H1 (cell line): ENCODE data around the gene SMLR1. TPM values are rescaled to one million over a fixed set of nuclear protein-coding genes. Genes with fewer than 3 reads are reported as not detected.

ENCODE experiments used
- CTCF ChIA-PET: fragments of 300-600 bp; sonication (Branson Sonifier 250); formaldehyde crosslinking; loops from one replicate; lab custom pipeline; 2021; ENCODE audit not compliant: partially characterized antibody; lab: Charles Lee
- POLR2A ChIA-PET: fragments of 300-600 bp; sonication (Branson Sonifier 250); formaldehyde crosslinking; loops from one replicate; lab custom pipeline; 2021; ENCODE audit warnings: inconsistent platforms; ENCODE audit not compliant: partially characterized antibody; lab: Charles Lee
- DNase-seq, 2 experiments: peaks; one replicate each; pipeline versions ENCODE4 v3.0.0 to v3.0.0-alpha.2; 2010 to 2022; ENCODE audit warnings: low spot score in 2 of 2, low read depth in 1 of 2, mixed read lengths in 1 of 2
- FAIRE-seq: peaks from 2 replicates; lab custom pipeline; 2011; peaks lifted over from hg19 to GRCh38; lab: Jason Lieb, UNC
- H2AFZ ChIP-seq: 2 replicates; pipeline ENCODE4 v1.8.1; 2012; ENCODE audit warnings: low read length, inconsistent platforms
- H2AK5ac ChIP-seq: 2 replicates; pipeline ENCODE4 v1.6.1; 2013; ENCODE audit warnings: low read depth, low read length
- H2BK120ac ChIP-seq: replicated peaks from 2 replicates; pipeline ENCODE3; 2013; ENCODE audit warnings: low read depth, low read length, inconsistent platforms
- H2BK12ac ChIP-seq: 2 replicates; pipeline ENCODE4 v1.6.1; 2013; ENCODE audit warnings: low read depth, low read length
- H2BK15ac ChIP-seq: 2 replicates; pipeline ENCODE4 v1.6.1; 2013; ENCODE audit warnings: low read length
- H2BK20ac ChIP-seq: 2 replicates; pipeline ENCODE4 v1.6.1; 2013; ENCODE audit warnings: low read length
- H2BK5ac ChIP-seq: 2 replicates; pipeline ENCODE4 v1.6.1; 2013; ENCODE audit warnings: low read depth, low read length
- H3K14ac ChIP-seq: 2 replicates; pipeline ENCODE4 v1.6.1; 2013; ENCODE audit warnings: inconsistent platforms; ENCODE audit not compliant: insufficient read length
- H3K18ac ChIP-seq: 2 replicates; pipeline ENCODE4 v1.6.1; 2013; ENCODE audit warnings: low read length; ENCODE audit errors: extremely low read depth
- H3K23ac ChIP-seq: 2 replicates; pipeline ENCODE4 v1.6.1; 2013; ENCODE audit warnings: inconsistent platforms; ENCODE audit not compliant: insufficient read length
- H3K23me2 ChIP-seq: 2 replicates; pipeline ENCODE4 v1.6.1; 2013; ENCODE audit warnings: low read depth, low read length
- H3K27ac ChIP-seq: 2 replicates; pipeline ENCODE4 v1.6.1; 2011; ENCODE audit warnings: low read depth, low read length, inconsistent platforms
- H3K27me3 ChIP-seq, 4 experiments: replicated peaks in 1 of 4; 1 replicate in 1 of 4; 2 replicates in 3 of 4; pipeline versions ENCODE4 v1.6.1 to v1.8.1; 2011 to 2013; ENCODE audit warnings: low read length in 3 of 4, mild to moderate bottlenecking in 3 of 4, inconsistent platforms in 2 of 4, mixed read lengths in 2 of 4, moderate library complexity in 1 of 4; ENCODE audit not compliant: control insufficient read depth in 3 of 4, insufficient read depth in 3 of 4; ENCODE audit errors: extremely low read depth in 1 of 4
- H3K36me3 ChIP-seq, 4 experiments: 2 replicates each; pipeline versions ENCODE4 v1.6.1 to v1.8.1; 2011 to 2013; ENCODE audit warnings: mild to moderate bottlenecking in 4 of 4, low read length in 3 of 4, moderate library complexity in 2 of 4, control low read depth in 1 of 4, inconsistent platforms in 1 of 4; ENCODE audit not compliant: insufficient read depth in 4 of 4, control insufficient read depth in 2 of 4
- H3K4ac ChIP-seq: replicated peaks from 2 replicates; pipeline ENCODE3; 2013; ENCODE audit warnings: low read length, low read depth, mixed read lengths, inconsistent platforms; ENCODE audit not compliant: insufficient read length
- H3K4me1 ChIP-seq, 4 experiments: replicated peaks in 1 of 4; 1 replicate in 1 of 4; 2 replicates in 3 of 4; pipeline versions ENCODE4 v1.6.1 to v1.8.1; 2011 to 2013; ENCODE audit warnings: low read length in 3 of 4, inconsistent platforms in 2 of 4, mixed read lengths in 1 of 4; ENCODE audit not compliant: insufficient read depth in 4 of 4, control insufficient read depth in 3 of 4
- H3K4me2 ChIP-seq, 2 experiments: 2 replicates each; pipeline versions ENCODE4 v1.6.1 to v1.8.1; 2011 to 2013; ENCODE audit warnings: low read depth in 2 of 2, low read length in 2 of 2, control low read depth in 1 of 2, inconsistent platforms in 1 of 2, mild to moderate bottlenecking in 1 of 2; ENCODE audit not compliant: insufficient read depth in 1 of 2
- H3K4me3 ChIP-seq, 4 experiments: fragments of 200-600, 300-600 bp in 1 of 4; sonication (generic), shearing (Covaris generic), sonication (Bioruptor Twin) in 1 of 4; 2 replicates each; pipeline versions ENCODE4 v1.5.1 to v1.8.1; 2011 to 2016; ENCODE audit warnings: low read length in 4 of 4, low read depth in 3 of 4, control low read depth in 2 of 4, inconsistent platforms in 2 of 4, mild to moderate bottlenecking in 2 of 4, mixed read lengths in 1 of 4, moderate library complexity in 1 of 4; ENCODE audit not compliant: insufficient read depth in 2 of 4; ENCODE audit errors: extremely low read depth in 1 of 4
- H3K56ac ChIP-seq: replicated peaks from 2 replicates; pipeline ENCODE3; 2013; ENCODE audit warnings: low read depth, mild to moderate bottlenecking, mixed read lengths, low read length, inconsistent platforms; ENCODE audit not compliant: insufficient read length
- H3K79me1 ChIP-seq: 2 replicates; pipeline ENCODE4 v1.6.1; 2013; ENCODE audit warnings: low read depth, low read length, control low read depth
- H3K79me2 ChIP-seq, 2 experiments: 2 replicates each; pipeline versions ENCODE4 v1.6.1 to v1.8.1; 2012 to 2013; ENCODE audit warnings: low read length in 2 of 2, mild to moderate bottlenecking in 2 of 2, inconsistent platforms in 1 of 2; ENCODE audit not compliant: insufficient read depth in 2 of 2, control insufficient read depth in 1 of 2
- H3K9ac ChIP-seq, 4 experiments: replicated peaks in 1 of 4; 1 replicate in 1 of 4; 2 replicates in 3 of 4; pipeline versions ENCODE4 v1.6.1 to v1.8.1; 2011 to 2013; ENCODE audit warnings: low read depth in 3 of 4, low read length in 3 of 4, control low read depth in 2 of 4, mild to moderate bottlenecking in 2 of 4, moderate library complexity in 2 of 4, inconsistent platforms in 1 of 4; ENCODE audit errors: extremely low read depth in 1 of 4
- H3K9me3 ChIP-seq, 2 experiments: 2 replicates each; pipeline versions ENCODE4 v1.6.1 to v1.8.1; 2012 to 2013; ENCODE audit warnings: mild to moderate bottlenecking in 2 of 2, moderate library complexity in 2 of 2, control low read depth in 1 of 2, inconsistent platforms in 1 of 2, low read depth in 1 of 2, low read length in 1 of 2, mixed read lengths in 1 of 2; ENCODE audit not compliant: insufficient read depth in 2 of 2
- H4K20me1 ChIP-seq, 2 experiments: replicated peaks in 1 of 2; 2 replicates each; pipeline versions ENCODE3 to v1.8.1; 2011 to 2013; ENCODE audit warnings: inconsistent platforms in 2 of 2, low read length in 2 of 2, mild to moderate bottlenecking in 1 of 2; ENCODE audit not compliant: insufficient read depth in 2 of 2, control insufficient read depth in 1 of 2
- H4K5ac ChIP-seq: 2 replicates; pipeline ENCODE4 v1.6.1; 2013; ENCODE audit warnings: low read length, low read depth, mixed read lengths, inconsistent platforms; ENCODE audit not compliant: insufficient read length
- H4K8ac ChIP-seq: 2 replicates; pipeline ENCODE4 v1.8.0; 2013; ENCODE audit warnings: mild to moderate bottlenecking, moderate library complexity, low read length, inconsistent platforms; ENCODE audit not compliant: insufficient read depth; ENCODE audit errors: extremely low read depth
- H4K91ac ChIP-seq: replicated peaks from 2 replicates; pipeline ENCODE3; 2013; ENCODE audit warnings: low read length, mixed read lengths, inconsistent platforms; ENCODE audit not compliant: insufficient read length
- CTBP2 ChIP-seq: IDR thresholded peaks from 2 replicates; pipeline ENCODE4 v1.7.0; 2011; ENCODE audit warnings: borderline replicate concordance, mild to moderate bottlenecking, moderate library complexity, mixed read lengths, low read length; ENCODE audit not compliant: insufficient read depth, insufficient read length
- EGR1 ChIP-seq: IDR thresholded peaks from 2 replicates; pipeline ENCODE4 v1.6.1; 2011; ENCODE audit warnings: low read depth, low read length, borderline replicate concordance
- GABPA ChIP-seq: IDR thresholded peaks from 2 replicates; pipeline ENCODE4 v1.6.1; 2011; ENCODE audit warnings: mild to moderate bottlenecking, low read length, moderate library complexity, borderline replicate concordance; ENCODE audit not compliant: insufficient read depth
- HDAC2 ChIP-seq, 2 experiments: fragments of 300-600 bp in 1 of 2; sonication (generic) in 1 of 2; IDR thresholded peaks; 2 replicates each; pipeline ENCODE4 v1.6.1; 2011 to 2012; ENCODE audit warnings: low read depth in 2 of 2, low read length in 2 of 2, mild to moderate bottlenecking in 2 of 2, moderate library complexity in 2 of 2, borderline replicate concordance in 1 of 2, inconsistent platforms in 1 of 2
- JUN ChIP-seq: IDR thresholded peaks from 2 replicates; pipeline ENCODE4 v1.6.1; 2011; ENCODE audit warnings: low read depth, mild to moderate bottlenecking, improper control_type of control experiment, low read length
- NANOG ChIP-seq: IDR thresholded peaks from 2 replicates; pipeline ENCODE4 v1.6.1; 2011; ENCODE audit warnings: low read length, low read depth, mild to moderate bottlenecking, inconsistent platforms; ENCODE audit not compliant: insufficient read depth, poor library complexity, severe bottlenecking
- NRF1 ChIP-seq: IDR thresholded peaks from 2 replicates; pipeline ENCODE4 v1.6.1; 2011; ENCODE audit warnings: mild to moderate bottlenecking, low read depth, low read length, improper control_type of control experiment
- SIX5 ChIP-seq: IDR thresholded peaks from 2 replicates; pipeline ENCODE4 v1.6.1; 2011; ENCODE audit warnings: mild to moderate bottlenecking, low read depth, low read length
- TAF7 ChIP-seq: optimal IDR thresholded peaks from 2 replicates; pipeline ENCODE3; 2011; ENCODE audit warnings: low read depth, mild to moderate bottlenecking, inconsistent platforms, low read length, moderate library complexity, borderline replicate concordance
- YY1 ChIP-seq: IDR thresholded peaks from 2 replicates; pipeline ENCODE4 v1.6.1; 2011; ENCODE audit warnings: low read depth, mild to moderate bottlenecking, low read length
- WGBS, 2 experiments: shearing (Covaris generic) in 1 of 2; methylation state at CpG; one replicate each; pipeline versions ENCODE4 v1.1.6 to v1.1.7; 2013 to 2015; ENCODE audit warnings: low lambda C conversion rate in 2 of 2, mixed read lengths in 2 of 2, inconsistent platforms in 1 of 2, low coverage in 1 of 2, missing lambda C conversion rate in 1 of 2; ENCODE audit not compliant: insufficient replicate concordance in 2 of 2, insufficient coverage in 1 of 2, insufficient read length in 1 of 2; ENCODE audit errors: extremely low coverage in 1 of 2, missing lambda C conversion rate in 1 of 2; 5-methylcytosine and 5-hydroxymethylcytosine counted together
- polyA plus RNA-seq, 7 experiments: library from polyadenylated mRNA; depleted of rRNA in 3 of 7; stranded (reverse) in 5 of 7; unstranded in 2 of 7; fragments of >200 nt in 5 of 7; fragments of 200-250 nt in 2 of 7; gene quantifications; 1 replicate in 5 of 7; 2 replicates in 1 of 7; 4 replicates in 1 of 7; pipeline versions ENCODE4 v1.2.1 to v1.2.3, GENCODE V29; 2011 to 2013; ENCODE audit warnings: missing spikeins in 2 of 7, mixed read lengths in 2 of 7
- total RNA-seq: library from RNA; stranded (reverse); fragmentation: NEBNext Ultra II Directional; extraction: Animal tissue kit (Norgen Biotek cat#: 25700); gene quantifications from 2 replicates; pipeline ENCODE4 v1.2.1, GENCODE V29; 2021
- TF ChIP-seq, protein P1 (sequence below): IDR thresholded peaks from 2 replicates; pipeline ENCODE4 v1.6.1; 2012; ENCODE audit warnings: inconsistent platforms

The SMLR1 gene
- total and polyA plus RNA-seq, 2 of the 8 experiments (the other 6 are each of a cell fraction or from before 2014, with no cell fraction given): not detected

DNA sequence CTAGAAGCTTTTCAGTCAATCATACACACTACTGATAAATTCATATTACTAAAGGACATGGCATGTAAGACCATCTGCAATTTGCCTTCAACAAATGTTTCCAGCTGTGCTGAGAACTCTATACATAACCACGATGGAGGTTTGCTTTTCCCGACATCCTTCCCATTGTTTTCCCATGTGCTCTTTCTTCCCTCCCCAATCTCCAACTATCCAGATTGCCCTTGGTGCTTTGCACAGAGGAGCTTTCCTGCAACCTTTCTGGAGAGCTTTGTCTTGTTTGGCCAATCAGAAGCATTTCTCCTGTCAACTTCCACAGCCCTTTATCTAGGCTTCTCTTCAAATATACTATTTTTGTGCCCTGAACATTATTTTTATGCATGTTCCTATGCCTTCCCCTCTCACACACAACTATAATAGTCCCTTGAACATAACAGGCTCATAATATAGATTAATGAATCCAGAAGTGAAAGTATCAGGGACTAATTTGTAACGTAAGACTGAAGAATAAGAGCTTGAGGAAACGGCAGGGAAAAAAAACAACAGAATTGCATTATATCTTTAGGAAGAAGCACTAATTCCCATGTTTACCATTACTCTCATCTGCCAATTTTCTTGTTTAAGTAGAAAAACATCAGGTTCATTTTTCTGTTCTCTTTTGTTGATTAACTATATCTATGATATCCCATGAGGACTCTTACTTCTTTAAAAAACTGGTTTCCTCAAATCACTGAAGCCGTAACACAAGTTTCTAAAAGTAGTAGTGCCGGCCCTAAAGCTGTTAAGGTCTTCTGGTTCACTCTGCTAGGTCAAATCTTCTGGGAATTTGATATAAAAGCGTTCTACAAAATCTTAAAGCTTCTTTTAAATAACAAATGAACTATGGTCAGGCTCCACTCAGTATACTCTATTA lies 20.1 kb downstream of the SMLR1 start:
- Histone ChIP-seq H4K91ac (no peak overlapping the region), H2BK5ac (no peak overlapping the region), H2BK20ac (no peak overlapping the region), H3K4me1 (peaks cover 0 to 5% (median under 1%) of the 10 kb centered on the region in 4 experiments; a peak in 4 of 7 replicates), H3K4me2 (no peak overlapping the region), H3K79me2 (no peaks in the 10 kb centered on the region), H3K27me3 (no peaks in the 10 kb centered on the region), H3K79me1 (no peaks in the 10 kb centered on the region), H2AK5ac (no peak overlapping the region), H2BK15ac (no peak overlapping the region), H3K23ac (no peak overlapping the region), H3K14ac (no peak overlapping the region), H3K4ac (no peak overlapping the region), H3K27ac (no peak overlapping the region), H4K8ac (no peak overlapping the region), H2AFZ (no peak overlapping the region), H3K18ac (no peak overlapping the region), H3K56ac (no peak overlapping the region), H3K36me3 (no peaks in the 10 kb centered on the region; a peak in 2 of 8 replicates), H3K23me2 (no peaks in the 10 kb centered on the region; the same call in 1 of the 2 replicates), H2BK12ac (no peak overlapping the region), H4K20me1 (no peaks in the 10 kb centered on the region), H3K9me3 (no peaks in the 10 kb centered on the region), H3K9ac (no peak overlapping the region), H3K4me3 (no peak overlapping the region), H4K5ac (no peak overlapping the region), H2BK120ac (no peak overlapping the region)
- DNase-seq (no peak), FAIRE-seq (no peak)
- ChIA-PET CTCF (interaction anchor here (0.7 to 4.3 kb wide), 10 partner anchors 9 to 706 kb away, joined by 3 to 20 read pairs (median 3); no protein-coding TSS in a partner anchor), POLR2A (no interaction called here)
- 88% methylated on average over 7 of the region's 7 CpGs; no CpG with 5 or more reads in 1 of the 2 experiments for WGBS, 2 experiments
- no peak for TF ChIP-seq GABPA
- TF ChIP-seq HDAC2 (IDR thresholded peaks at IDR 0.05; ENCODE audit: borderline replicate concordance in 1 of 2, low read depth in 2 of 2, low read length in 2 of 2): no peak
- TF ChIP-seq TAF7: no peak
- TF ChIP-seq CTBP2: no peak
- no peak for TF ChIP-seq NANOG
- no peak for TF ChIP-seq EGR1
- TF ChIP-seq NRF1: no peak
- TF ChIP-seq SIX5: no peak
- TF ChIP-seq JUN: no peak
- TF ChIP-seq, protein P1, sequence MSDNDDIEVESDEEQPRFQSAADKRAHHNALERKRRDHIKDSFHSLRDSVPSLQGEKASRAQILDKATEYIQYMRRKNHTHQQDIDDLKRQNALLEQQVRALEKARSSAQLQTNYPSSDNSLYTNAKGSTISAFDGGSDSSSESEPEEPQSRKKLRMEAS: no peak
- no peak for TF ChIP-seq YY1
